ENCODE data around the gene IFT81.
"Not testable (repeated sequence)": the region's sequence is repeated elsewhere in the genome, so short reads cannot be mapped to it uniquely, and the experiment has no call there.

The IFT81 gene

GRCh38 chr12:110201995-110202394 is 77.8 kb downstream of the IFT81 start:
- no peak for DNase-seq

DNA sequence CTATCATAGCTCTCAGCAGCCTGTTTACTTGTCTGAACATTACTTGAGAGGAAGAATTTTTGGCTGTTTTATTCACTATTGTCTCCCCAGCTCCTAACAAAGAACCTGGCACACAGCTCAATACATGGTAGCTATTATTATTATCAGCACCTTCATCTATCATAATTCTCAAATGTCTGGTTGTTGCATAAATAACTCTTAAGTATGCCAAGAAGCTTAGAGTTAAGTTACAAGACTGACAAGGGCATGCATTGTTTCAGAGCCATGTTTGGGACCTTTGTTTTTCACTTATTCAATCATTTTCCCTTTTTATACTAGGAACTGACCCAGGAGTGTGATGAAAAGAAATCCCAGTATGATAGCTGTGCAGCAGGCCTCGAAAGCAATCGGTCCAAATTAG is 79.4 kb downstream of the IFT81 start:
- peak in 3 of 58 donors; percentile 1 to 18 (median 5) for DNase-seq

DNA sequence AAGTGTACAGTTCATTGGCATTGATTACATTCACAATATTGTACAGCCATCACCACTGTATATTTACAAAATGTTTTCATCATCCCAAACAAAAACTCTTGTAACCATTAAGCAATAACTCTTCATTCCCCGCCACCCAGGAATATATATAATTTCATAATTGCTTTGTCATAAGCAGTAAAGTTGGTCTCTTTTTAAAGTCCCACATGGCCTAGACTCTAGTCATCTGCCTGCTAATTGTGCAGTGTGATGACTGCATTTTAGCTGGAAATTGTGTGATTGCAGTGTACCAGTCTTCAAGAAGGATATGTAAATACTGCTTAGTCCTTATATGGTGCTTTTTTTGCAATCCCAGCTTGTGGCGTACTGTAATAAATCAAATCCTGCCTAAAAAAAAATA is 81.8 kb downstream of the IFT81 start:
- DNase-seq: no peak

DNA sequence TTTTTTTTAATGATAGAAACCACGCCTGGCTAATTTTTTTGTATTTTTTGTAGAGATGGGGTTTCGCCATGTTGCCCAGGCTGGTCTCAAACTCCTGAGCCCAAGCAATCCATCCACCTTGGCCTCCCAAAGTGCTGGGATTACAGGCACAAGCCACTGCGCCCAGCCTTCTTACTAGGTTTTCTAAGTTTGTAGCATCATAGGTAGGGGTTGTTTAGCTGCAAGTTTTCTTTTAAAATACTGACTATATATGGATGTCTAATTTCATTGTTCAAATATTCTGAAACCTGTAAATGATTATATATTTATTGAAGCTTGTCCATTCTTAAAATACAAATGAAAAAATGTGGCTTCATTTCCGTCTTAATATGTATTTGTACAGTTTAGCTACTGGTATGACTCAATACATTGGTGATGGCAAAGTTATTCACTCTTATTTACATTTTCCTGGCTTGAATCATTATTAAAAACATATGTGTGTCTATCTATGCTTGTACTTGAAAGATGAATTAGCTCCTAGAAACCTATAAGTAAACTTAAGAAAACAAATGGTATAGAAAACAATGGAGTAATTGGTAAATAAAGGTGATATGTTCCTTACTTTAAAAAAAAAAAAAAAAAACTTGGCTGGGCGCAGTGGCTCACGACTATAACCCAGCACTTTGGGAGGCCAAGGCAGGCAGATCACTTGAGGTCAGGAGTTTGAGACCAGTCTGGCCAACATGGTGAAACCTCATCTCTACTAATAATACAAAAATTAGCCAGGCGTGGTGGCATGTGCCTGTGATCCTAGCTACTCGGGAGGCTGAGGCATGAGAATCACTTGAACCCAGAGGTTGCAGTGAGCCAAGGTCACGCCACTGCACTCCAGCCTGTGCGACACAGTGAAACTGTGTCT is 87.7 kb downstream of the IFT81 start:
- DNase-seq: not testable (repeated sequence)

GRCh38 chr12:110217996-110218674 is 94.0 kb downstream of the IFT81 start:
- no peak for DNase-seq

- no peak for DNase-seq
Observed at GRCh38 chr12:110222027-110222426, 97.9 kb downstream of the IFT81 start.

DNA sequence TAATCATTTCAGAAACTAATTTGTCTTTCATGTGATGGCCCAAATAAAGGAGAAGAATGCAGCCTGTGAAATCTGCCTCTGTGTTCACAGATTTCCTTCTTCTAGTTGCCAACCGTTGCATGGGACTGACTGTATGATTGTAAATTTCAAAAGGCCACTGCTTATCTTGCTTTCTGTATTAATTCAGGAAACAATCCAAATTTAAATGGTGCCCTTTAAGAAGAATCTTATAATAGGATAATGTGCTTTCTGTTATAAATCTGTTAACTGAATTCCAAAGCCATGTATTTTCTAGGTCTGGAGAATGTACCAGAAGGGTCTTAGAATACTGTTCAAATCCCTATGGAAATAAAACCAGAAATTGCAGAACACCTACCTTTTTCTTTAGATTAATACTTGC is 98.3 kb downstream of the IFT81 start:
- DNase-seq: no peak

DNA sequence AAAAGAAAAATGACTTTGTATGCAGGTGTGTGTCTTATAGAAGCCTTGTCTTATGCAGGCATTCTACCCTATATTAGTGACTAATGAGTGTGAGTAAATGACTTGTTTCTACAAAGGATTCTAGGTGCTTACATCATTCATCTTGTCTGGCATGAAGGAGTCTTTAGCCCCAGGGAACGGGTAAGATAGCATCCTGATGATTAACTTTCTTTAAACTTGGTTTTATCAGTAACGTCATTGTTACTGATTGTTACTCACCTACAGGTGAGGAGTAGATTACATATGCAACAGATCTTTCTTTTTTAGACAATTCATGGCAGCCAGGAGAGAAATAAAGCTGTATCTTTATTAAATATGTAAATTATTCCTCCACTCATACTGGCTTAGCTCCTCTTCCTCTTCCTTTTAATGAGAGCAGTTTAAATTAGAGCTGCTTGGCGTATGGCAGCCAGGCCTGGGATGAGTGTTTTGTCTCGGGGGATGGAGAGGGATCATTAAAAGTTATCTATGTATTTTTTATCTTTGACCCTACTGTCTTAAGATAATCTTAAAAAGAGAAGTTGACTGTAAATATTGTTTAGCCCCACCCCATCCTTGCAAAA is 99.7 kb downstream of the IFT81 start:
- no peak for DNase-seq

DNA sequence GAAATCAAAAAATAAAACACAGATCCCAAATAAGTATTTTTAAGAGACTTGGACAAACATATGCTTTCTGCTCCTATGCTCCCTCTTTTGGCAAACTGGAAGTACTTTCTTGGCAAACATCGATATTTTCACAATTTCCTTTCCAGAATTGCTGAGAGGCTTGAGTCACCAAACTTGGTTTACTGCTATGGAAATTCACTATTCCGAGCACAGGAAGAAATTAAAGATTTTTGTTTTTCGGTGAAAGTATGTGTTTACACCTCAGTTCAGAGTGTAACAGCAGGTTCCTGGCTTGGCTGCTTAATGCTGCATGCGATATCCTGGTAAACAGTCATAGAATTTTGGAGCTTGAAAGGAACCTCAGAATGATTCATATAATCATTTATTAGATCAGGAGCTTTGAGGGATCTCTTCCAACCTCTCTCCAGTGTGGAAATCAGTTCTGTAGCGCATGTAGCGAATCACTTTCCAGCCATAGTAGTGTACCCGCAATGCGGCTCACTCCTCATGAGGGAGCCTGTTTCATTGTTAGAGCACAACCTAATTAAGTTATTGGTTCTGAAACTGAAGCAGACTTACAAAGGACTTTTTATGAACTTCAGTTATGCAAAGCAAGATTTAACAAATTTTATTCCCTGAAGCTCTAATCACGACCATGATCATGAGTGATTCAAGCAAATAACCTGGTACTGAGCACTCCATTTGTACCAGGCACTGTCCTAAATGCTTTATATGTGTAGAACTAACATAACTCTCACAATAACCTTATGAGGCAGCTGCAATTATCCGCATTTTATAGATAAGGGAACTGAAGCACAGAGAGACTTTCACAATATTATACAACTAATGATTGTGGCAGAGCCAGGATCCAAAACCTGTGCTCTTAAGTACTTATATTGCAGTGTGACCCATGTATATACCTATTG is 100.5 kb downstream of the IFT81 start:
- DNase-seq: peak in 11 of 58 donors; percentile 4 to 62 (median 18)

- no peak for DNase-seq
Observed at GRCh38 chr12:110227138-110227537, 103.0 kb downstream of the IFT81 start.

DNA sequence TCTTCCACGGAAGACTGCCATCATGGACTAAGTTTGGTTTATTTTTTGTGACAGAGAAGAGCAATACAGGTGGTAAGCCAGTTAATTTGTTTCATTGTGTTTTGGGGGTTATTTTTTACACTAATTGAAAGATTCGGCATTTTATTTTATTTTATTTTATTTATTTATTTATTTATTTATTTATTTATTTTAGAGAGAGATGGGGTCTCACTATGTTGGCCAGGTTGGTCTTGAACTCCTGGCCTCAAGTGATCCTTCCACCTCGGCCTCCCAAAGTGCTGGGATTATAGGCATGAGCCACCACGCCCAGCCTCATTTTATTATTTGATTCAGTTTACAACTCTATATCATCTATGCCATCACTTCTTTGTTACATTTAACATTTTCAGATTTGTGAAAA is 104.2 kb downstream of the IFT81 start:
- not testable (repeated sequence) for DNase-seq

DNA sequence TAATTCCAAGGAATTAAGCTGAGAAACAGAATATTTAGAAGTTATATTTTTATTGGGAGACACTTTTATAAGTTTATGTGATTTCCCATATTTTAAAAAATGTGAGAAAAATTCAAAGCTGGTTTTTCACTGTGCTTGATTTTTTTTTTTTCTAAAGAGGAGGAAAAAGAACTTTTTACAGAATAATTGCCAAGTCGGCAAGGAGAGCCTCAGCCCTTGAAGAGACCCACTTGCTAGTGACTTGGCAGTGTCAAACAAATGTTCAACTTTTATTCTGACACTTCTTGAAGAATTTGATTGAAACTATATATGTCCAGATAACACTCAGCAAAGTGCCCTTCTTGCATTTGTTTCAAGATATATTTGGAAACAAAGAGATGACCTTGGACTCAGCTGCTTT is 104.6 kb downstream of the IFT81 start:
- DNase-seq: no peak

GRCh38 chr12:110229409-110229808 is 105.3 kb downstream of the IFT81 start:
- DNase-seq: no peak

- no peak for DNase-seq
Observed at GRCh38 chr12:110230655-110231054, 106.5 kb downstream of the IFT81 start.

DNA sequence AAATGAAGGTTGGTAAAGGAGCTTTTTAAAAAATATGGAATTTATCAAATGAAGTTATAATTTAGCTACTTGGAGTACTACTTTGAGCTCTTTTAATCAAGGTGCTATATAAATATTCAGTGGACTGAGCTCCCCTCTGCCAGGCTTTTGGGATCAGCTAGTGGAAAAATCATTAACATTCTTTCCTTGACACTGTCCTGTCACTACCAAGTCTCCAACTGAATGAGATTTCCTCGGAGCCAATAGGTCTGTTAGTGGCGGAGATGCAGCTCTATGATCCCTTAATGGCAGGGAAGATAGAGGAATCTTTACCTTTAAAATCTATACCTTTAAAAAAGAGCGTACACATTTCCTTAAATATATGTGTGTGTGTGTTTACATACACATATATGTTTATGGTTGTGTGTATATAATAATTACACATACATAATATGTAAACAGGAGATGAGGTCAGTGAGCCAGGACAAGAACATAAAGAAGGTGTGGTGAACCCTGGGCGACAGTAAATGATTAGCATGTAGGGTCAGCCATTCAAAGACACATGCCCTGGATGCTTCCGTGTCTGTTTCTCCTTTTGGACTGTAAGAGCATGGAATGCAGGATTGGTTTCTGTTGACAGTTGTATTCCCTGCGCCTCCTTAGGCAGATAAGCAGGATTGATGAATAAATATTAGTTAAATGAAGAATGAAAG is 109.2 kb downstream of the IFT81 start:
- no peak for DNase-seq

GRCh38 chr12:110234331-110234751 is 110.2 kb downstream of the IFT81 start:
- no peak for DNase-seq

DNA sequence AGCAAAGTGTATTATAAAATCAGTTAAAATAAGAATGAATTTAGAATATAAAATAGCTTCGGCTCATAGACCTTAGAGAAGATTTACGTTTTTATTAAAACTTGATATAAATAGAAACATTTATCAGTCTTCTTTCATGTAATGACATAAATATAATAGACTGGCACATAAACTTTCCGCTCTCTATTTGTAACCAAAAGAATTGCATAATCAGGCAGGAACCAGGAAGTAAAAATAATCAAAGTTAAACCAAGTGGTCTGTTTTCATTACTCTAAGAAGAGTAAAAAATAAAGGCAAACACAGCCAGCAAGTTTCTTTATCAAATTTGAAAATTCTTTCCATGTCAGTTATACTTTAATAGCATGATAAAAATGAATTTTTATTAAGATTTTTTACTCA is 110.6 kb downstream of the IFT81 start:
- no peak for DNase-seq

GRCh38 chr12:110235383-110235782 is 111.2 kb downstream of the IFT81 start:
- no peak for DNase-seq

DNA sequence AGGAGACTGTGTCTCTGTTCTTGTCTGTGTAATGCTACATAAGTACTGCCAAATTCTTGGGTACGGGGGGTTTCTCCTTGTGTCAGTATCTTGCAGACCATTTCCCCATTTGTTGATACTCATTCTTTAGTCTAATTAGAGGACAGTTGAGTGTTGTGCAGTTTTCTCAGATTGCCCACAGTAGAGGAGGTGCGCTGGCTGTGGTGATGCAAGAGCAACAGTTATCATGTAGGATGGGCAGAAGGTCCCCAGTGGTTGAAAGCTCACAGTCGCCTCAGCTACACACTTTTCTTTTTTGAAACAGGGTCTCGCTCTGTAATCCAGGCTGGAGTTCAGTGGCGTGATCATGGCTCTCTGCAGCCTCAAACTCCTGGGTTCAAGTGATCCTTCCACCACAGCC is 119.1 kb downstream of the IFT81 start:
- DNase-seq: no peak

DNA sequence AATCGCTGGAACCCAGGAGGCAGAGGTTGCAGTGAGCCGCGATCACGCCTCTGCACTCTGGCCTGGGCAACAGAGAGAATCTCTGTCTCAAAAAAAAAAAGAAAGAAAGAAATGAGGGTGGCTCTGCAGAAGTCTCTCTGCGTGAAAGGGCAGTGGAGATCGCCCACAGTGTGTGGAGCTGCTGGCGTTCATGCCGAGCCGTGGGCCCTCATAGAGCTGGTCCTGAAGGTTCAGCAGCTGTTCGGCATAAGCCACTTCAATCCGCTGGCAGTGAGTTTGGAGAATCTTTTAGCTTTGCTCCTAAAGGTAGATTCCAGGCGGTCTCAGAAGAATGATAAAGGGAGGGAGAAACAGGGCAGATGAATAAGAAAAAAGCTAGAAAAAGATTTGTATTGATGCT is 120.2 kb downstream of the IFT81 start:
- no peak for DNase-seq

DNA sequence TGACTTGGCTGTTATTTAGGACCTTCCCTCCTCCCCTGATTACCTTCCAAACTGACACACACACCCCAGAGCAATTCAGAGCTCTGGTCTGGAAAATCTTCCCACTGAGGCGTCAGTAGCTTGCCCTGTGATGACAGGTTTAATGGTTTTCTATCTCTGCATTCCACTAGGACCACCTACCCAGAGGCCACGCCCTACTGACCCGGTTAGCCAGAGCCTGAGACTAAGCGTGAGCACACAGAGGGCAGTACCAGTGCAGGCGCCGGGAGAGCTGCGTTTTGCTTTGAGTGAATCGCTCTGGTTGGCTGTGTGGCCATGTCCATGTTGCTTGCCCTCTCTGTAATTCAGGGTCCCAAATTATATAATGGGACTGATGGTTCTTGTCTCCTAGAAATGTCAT is 120.7 kb downstream of the IFT81 start:
- no peak for DNase-seq
